ENCODE measurements around the gene KDM5A.

- TF ChIP-seq POLR2A (IDR thresholded peaks at IDR 0.05), result no peak
- TF ChIP-seq, protein P1, sequence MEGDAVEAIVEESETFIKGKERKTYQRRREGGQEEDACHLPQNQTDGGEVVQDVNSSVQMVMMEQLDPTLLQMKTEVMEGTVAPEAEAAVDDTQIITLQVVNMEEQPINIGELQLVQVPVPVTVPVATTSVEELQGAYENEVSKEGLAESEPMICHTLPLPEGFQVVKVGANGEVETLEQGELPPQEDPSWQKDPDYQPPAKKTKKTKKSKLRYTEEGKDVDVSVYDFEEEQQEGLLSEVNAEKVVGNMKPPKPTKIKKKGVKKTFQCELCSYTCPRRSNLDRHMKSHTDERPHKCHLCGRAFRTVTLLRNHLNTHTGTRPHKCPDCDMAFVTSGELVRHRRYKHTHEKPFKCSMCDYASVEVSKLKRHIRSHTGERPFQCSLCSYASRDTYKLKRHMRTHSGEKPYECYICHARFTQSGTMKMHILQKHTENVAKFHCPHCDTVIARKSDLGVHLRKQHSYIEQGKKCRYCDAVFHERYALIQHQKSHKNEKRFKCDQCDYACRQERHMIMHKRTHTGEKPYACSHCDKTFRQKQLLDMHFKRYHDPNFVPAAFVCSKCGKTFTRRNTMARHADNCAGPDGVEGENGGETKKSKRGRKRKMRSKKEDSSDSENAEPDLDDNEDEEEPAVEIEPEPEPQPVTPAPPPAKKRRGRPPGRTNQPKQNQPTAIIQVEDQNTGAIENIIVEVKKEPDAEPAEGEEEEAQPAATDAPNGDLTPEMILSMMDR (IDR thresholded peaks at IDR 0.05), result no peak
Measured at GRCh38 chr12:388541-389141, 479 bp downstream of the KDM5A start.

All from esophagus squamous epithelium (tissue), 4 donors.